HCT116 (cell line): Measurements from ENCODE around the gene PGM2L1.

ENCODE experiments used
- CTCF ChIP-seq, 3 experiments: fragments of 200-600 bp in 1 of 3; sonication (generic) in 1 of 3; IDR thresholded peaks in 2 of 3; conservative IDR thresholded peaks in 1 of 3; 2 replicates each; pipeline ENCODE4 v1.5.1; 2012 to 2017; ENCODE audit warnings: low read depth in 2 of 3, low read length in 2 of 3, antibody characterized with exemption in 1 of 3, borderline replicate concordance in 1 of 3, control low read depth in 1 of 3, mild to moderate bottlenecking in 1 of 3, mixed read lengths in 1 of 3, mixed run types in 1 of 3, moderate library complexity in 1 of 3; ENCODE audit not compliant: insufficient read depth in 1 of 3
- MAX ChIP-seq: IDR thresholded peaks from 2 replicates; pipeline ENCODE4 v1.6.1; 2012
- POLR2A ChIP-seq: IDR thresholded peaks from 2 replicates; pipeline ENCODE4 v1.7.0; 2011; ENCODE audit warnings: borderline replicate concordance; ENCODE audit not compliant: insufficient read depth, insufficient read length; ENCODE audit errors: extremely low read depth
- POLR2AphosphoS5 ChIP-seq: IDR thresholded peaks from 2 replicates; pipeline ENCODE4 v1.6.1; 2011; ENCODE audit warnings: mild to moderate bottlenecking, low read depth, low read length, moderate library complexity
- RAD21 ChIP-seq: IDR thresholded peaks from 2 replicates; pipeline ENCODE4 v1.6.1; 2012; ENCODE audit warnings: low read depth, mild to moderate bottlenecking
- SIN3A ChIP-seq: IDR thresholded peaks from 2 replicates; pipeline ENCODE4 v1.6.1; 2012; ENCODE audit warnings: low read depth
- YY1 ChIP-seq: IDR thresholded peaks from 2 replicates; pipeline ENCODE4 v1.6.1; 2011; ENCODE audit warnings: low read length, low read depth, moderate library complexity, mild to moderate bottlenecking; ENCODE audit not compliant: insufficient replicate concordance; ENCODE audit errors: extremely low read depth
- ZFX ChIP-seq: fragments of 450-650 bp; IDR thresholded peaks from 2 replicates; pipeline ENCODE4 v1.6.1; 2017
- TF ChIP-seq, protein P1 (sequence below): IDR thresholded peaks from 2 replicates; pipeline ENCODE4 v1.6.1; 2011; ENCODE audit warnings: mild to moderate bottlenecking, low read length, moderate library complexity; ENCODE audit not compliant: insufficient replicate concordance; ENCODE audit errors: extremely low read depth
- TF ChIP-seq, protein P2 (sequence below): IDR thresholded peaks from 2 replicates; pipeline ENCODE4 v1.6.1; 2012; ENCODE audit warnings: low read depth

- peak; percentile 14 to 53 (median 32); a peak in 4 of 6 replicates for TF ChIP-seq CTCF (IDR thresholded peaks at IDR 0.05 in 2 of 3, conservative IDR thresholded peaks at IDR 0.05 in 1 of 3; ENCODE audit: borderline replicate concordance in 1 of 3, insufficient read depth in 1 of 3, low read depth in 2 of 3, low read length in 2 of 3)
- TF ChIP-seq ZFX, result no peak
- no peak for TF ChIP-seq POLR2AphosphoS5
- TF ChIP-seq, protein P1, sequence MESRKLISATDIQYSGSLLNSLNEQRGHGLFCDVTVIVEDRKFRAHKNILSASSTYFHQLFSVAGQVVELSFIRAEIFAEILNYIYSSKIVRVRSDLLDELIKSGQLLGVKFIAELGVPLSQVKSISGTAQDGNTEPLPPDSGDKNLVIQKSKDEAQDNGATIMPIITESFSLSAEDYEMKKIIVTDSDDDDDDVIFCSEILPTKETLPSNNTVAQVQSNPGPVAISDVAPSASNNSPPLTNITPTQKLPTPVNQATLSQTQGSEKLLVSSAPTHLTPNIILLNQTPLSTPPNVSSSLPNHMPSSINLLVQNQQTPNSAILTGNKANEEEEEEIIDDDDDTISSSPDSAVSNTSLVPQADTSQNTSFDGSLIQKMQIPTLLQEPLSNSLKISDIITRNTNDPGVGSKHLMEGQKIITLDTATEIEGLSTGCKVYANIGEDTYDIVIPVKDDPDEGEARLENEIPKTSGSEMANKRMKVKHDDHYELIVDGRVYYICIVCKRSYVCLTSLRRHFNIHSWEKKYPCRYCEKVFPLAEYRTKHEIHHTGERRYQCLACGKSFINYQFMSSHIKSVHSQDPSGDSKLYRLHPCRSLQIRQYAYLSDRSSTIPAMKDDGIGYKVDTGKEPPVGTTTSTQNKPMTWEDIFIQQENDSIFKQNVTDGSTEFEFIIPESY, result no peak
- TF ChIP-seq, protein P2, sequence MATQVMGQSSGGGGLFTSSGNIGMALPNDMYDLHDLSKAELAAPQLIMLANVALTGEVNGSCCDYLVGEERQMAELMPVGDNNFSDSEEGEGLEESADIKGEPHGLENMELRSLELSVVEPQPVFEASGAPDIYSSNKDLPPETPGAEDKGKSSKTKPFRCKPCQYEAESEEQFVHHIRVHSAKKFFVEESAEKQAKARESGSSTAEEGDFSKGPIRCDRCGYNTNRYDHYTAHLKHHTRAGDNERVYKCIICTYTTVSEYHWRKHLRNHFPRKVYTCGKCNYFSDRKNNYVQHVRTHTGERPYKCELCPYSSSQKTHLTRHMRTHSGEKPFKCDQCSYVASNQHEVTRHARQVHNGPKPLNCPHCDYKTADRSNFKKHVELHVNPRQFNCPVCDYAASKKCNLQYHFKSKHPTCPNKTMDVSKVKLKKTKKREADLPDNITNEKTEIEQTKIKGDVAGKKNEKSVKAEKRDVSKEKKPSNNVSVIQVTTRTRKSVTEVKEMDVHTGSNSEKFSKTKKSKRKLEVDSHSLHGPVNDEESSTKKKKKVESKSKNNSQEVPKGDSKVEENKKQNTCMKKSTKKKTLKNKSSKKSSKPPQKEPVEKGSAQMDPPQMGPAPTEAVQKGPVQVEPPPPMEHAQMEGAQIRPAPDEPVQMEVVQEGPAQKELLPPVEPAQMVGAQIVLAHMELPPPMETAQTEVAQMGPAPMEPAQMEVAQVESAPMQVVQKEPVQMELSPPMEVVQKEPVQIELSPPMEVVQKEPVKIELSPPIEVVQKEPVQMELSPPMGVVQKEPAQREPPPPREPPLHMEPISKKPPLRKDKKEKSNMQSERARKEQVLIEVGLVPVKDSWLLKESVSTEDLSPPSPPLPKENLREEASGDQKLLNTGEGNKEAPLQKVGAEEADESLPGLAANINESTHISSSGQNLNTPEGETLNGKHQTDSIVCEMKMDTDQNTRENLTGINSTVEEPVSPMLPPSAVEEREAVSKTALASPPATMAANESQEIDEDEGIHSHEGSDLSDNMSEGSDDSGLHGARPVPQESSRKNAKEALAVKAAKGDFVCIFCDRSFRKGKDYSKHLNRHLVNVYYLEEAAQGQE, result no peak
- TF ChIP-seq MAX, result no peak
- no peak for TF ChIP-seq POLR2A
- TF ChIP-seq RAD21, result peak; percentile 77
- TF ChIP-seq SIN3A, result no peak
- TF ChIP-seq YY1, result no peak
These were observed 45.0 kb upstream of the PGM2L1 start for GRCh38 chr11:74443071-74443864.
